8988T (cell line): ENCODE data around the gene SHISA6.

ENCODE experiments used
- DNase-seq: peaks from one replicate; pipeline ENCODE4 v3.0.0; 2011

Gene SHISA6

DNA sequence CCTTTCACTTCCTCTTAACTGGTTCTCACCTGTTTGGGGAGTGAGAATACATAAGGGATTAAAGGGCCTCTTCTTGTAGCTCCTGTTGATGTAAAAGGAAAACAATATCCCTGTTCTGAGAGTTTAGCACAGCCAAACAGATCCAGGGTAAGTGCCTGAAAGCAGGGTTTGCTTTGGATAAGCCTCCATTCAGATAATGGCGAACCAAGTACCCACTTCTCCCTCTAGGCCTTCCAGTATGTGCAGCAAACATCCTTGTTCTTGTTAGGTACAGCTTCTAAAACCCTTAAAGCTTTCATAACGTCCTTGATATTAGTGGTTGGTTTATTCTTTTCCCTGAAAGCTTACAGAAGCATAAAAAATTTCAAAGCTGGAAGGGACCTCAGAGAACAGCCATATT lies 226.6 kb downstream of the SHISA6 start:
- no peak for DNase-seq

DNA sequence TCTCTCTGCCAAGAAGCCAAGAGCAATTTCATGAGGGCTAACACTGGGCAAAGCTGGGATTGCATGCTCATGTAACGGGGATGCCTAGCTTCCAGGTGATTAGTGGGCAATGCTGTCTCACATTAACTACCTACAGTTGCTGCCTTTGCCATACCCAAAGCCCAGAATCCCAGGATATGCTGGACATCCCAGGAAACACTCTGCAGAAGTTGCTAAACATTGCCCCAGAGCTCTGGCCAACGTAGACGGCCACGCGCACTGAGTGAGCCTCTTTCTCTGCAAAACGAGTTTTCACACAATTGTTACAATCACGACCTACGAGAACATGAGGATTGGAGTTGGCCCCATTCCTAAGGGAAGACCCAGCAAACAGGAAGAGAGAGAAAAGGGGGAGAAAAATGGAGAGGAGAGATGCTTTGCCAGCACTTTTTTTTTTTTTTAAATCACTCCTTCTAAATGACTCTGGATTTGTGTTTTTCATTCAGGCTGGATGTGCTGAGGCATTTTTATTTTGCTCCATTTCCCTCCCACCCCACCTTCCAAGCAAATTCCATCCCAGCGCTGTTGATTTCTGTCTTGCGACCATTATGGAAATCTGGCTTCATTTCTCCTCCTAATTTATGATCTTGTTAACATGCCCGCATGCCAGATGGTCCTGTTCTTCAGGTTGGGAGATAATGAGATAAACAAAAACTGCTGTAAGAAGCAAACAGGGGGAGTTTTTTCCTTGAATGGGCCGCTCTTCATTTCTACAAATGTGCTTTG lies 244.5 kb downstream of the SHISA6 start:
- no peak for DNase-seq

DNA sequence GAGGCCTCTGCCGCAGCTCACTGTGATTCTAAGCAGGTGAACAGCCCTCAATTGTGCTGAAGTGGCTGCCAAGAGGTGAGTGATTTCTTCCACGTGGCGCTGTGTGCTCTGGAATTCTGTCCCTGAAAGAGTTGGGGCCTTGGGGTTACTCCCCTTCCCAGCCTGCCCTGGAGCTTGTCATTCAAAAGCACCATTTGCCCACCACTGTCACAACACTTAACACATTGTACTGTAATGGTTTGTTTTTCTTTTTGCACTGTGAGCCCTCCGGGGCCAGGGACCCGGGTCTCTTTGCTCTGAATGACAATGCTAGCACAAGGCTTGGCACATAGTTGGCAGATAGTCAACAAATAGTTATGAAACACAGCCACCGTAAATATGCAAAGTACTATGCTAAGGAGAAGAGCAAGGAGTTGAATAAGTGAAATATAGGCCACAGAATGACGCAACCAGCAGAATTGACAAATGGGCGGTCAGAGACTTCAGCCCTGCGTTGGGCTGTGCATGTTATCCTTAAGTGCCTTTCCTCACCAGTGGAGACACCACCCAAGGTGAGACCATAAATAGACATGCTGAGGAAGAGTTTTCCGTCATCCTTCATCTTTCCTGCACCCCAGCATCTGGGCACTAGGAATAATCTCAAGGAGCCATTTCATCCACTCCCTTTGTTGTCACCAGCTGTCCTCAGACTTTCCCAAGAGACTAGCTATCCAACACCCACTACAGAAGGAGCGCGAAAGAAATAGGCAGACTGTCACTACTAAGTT lies 245.3 kb downstream of the SHISA6 start:
- no peak for DNase-seq

DNA sequence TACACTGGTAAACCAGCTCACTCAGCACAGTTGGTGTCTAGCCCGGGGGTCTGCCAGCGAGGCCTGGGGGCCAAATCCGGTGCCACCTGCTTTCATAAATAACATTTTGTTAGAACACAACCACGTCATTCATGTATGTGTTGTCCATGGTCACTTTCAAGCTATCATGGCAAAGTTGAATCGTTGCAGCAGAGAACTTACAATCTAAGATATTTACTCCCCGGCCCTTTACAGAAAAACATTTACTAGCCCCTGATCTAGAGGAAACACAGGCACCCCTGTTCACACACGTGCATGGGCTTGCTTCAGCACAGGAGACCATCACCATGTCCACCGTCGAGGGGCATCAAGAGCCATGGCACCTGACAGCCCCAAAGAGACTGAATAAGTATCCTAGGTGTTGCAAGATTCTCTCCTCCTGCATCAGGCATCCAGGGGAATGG lies 245.9 kb downstream of the SHISA6 start:
- no peak for DNase-seq

GRCh38 chr17:11487469-11487868 lies 246.5 kb downstream of the SHISA6 start:
- no peak for DNase-seq

- no peak for DNase-seq
These were observed 247.4 kb downstream of the SHISA6 start for GRCh38 chr17:11488407-11488806.

DNA sequence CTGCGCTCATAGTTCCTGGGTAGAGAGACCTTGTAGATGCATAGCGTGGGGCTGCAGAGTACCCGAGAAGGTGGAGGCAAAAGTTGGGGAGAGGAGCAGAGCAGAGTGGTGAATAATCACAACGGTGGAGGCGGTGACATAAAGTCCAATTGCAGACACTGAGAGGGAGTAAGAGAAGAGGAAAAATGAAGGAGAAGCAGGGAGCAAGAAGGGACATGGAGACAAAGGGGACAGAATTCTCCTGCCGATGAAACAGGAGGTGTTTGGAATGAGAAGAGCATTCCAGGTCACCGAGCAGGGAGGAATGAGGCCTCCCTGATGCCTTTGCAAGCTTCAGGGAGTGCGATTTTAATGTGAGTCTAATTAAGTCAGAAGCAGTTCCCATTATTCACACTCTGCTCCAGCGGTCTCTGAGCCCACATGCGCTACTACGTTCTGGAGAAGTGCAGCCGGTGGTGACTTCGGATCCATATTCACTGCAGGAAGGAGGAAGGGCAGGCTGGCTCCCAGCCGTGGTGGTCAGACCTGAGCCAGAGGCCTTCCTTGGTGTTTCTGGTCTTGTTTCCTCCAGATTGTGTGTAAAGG lies 249.2 kb downstream of the SHISA6 start:
- no peak for DNase-seq

GRCh38 chr17:11492511-11492910 lies 251.5 kb downstream of the SHISA6 start:
- no peak for DNase-seq

DNA sequence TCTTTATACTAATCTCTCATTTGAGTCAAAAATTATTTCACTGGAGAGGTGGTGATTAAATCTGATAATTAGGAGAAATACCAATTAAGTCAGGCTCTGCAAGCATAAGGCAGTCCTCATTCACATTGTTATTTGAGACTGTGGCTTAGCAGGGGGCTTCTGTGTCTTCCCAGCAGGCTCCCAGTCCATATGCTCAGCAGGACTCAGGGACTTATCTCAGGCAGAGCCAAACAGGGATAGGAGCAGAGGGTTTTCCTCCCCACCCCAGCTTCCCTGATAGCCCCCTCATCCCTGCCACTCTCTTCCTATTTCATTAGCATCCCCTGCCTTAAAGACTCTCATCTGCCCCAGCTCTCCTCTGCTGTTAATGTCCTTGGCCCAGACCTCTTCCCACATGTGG lies 252.9 kb downstream of the SHISA6 start:
- no peak for DNase-seq

DNA sequence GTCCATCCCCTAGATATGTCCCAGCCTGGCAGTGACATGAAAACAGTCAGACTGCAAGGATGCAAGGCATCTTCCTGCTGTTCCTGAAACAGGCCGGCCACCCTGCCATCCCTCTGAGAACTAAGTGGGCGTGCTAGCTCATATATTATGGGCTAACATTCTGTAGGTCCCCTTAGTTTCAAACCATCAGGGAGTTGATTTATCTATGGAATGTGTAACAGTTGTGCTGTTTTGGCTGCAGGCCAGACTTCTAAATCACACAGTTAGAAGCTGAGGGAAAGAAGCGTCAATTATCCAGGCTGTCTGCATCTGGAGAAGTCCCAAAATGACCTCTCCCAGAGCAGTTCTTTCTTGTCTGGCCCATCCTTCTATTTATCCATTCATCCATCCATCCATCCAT lies 254.6 kb downstream of the SHISA6 start:
- no peak for DNase-seq

GRCh38 chr17:11499881-11500280 lies 258.9 kb downstream of the SHISA6 start:
- no peak for DNase-seq

GRCh38 chr17:11503308-11504035 lies 262.5 kb downstream of the SHISA6 start:
- no peak for DNase-seq

GRCh38 chr17:11506635-11507034 lies 265.6 kb downstream of the SHISA6 start:
- DNase-seq: no peak

DNA sequence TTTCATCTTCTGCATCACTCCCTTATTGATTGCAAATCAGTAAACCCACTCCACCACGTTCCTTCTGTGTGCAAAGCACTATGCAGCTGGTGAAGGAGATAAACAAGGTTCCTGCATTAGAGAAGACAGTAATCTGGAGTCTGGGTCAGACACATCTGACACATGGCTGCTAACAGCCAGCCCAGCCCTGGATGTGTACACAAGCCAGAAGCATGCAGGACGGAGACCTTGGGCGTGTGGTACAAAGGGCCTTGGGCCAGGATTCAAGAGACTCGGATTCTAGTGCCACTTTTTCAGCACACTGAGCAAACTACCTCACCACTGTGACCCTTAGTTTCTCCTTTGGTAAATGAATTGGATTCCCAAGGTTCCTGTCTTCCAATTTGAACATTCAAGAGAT lies 270.7 kb downstream of the SHISA6 start:
- no peak for DNase-seq

GRCh38 chr17:11514565-11514964 lies 273.6 kb downstream of the SHISA6 start:
- DNase-seq: no peak

DNA sequence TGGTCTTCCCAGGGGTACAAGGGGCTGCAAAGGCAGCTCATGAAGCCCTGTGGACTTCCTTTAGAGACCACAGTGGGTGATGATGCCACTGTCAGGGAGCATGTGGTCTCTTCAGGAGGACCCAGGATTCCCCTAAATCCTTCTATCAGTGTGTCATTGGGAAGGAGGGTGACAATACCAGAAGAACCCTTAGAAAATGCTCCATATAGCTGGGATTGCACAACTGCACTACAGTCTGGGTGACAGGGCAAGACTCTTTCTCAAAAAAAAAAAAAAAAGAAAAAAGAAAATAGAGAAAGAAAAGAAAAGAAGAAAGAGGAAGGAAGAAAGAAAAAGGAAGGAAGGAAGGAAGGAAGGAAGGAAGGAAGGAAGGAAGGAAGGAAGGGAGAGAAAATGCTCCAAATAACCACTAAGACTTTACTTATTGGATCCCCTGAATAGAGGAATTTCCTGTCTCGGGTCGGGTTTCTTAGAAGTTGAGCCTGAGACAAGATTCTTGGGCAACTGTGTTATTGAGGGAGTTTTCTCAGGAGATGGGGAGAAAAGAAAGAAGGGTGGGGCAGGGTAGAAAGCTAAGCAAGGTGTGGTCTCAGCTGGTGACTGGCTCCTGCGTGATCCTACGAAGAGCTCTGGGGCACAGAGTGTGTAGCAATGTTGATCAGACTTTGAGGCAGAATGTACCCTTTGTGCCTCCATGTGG lies 274.1 kb downstream of the SHISA6 start:
- DNase-seq: no peak

DNA sequence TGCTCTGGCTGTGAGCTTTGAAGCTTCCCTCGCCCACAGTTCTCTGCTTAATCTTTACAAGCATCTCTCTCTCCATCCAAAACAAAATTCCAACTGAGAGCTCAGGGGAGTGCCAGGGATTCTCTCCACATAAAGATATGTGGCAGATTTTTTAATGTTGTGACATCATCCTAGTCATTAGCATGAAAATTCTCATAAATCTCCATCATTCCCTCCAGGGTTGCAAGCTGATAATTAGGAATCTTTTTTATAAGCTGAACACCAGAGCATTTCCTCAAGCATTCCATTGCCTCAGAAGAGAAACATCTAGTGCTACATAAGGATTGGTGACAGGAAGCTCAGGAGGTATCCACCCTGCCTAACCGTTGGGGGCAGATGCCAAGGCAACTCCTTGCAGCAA lies 274.9 kb downstream of the SHISA6 start:
- DNase-seq: no peak

GRCh38 chr17:11535231-11535630 lies 294.2 kb downstream of the SHISA6 start:
- DNase-seq: no peak

DNA sequence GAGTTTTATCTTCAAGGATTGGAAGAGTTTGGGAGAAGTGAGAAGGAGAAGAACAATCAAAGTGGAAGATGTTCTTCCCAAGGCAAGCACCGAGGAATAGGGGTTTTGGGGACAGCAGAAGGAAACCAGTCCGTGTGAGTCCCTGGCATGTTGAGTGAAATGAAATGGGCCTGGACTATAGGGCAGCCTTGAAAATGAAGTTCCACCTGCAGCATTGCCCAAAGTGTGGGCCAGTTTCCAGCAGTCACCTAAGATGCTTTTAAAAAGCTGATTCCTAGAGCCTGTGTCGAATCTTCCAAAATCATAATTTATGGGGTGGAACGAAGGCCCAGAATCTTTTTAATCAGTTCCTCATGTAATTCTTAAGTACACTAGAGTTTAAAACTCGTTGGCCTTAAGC lies 297.4 kb downstream of the SHISA6 start:
- no peak for DNase-seq

DNA sequence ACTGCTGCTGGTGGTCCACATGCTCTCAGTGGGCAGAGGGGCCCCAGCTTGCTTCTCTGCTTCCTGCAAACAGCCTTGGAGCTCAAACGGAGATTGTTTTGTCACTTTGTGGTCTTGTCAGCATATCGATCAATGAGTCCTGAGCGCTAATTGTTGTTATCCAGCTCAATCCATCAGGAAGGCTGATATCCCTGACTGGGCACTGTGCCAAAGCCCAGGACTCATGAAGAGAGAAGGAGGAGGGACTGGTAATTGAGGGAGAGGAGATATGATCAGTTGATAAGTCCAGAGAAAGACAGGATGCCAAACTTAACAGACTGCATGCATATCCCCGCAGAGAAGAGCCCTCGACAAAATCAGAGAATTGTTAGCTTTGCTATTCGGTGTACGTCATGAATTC lies 298.6 kb downstream of the SHISA6 start:
- DNase-seq: no peak

DNA sequence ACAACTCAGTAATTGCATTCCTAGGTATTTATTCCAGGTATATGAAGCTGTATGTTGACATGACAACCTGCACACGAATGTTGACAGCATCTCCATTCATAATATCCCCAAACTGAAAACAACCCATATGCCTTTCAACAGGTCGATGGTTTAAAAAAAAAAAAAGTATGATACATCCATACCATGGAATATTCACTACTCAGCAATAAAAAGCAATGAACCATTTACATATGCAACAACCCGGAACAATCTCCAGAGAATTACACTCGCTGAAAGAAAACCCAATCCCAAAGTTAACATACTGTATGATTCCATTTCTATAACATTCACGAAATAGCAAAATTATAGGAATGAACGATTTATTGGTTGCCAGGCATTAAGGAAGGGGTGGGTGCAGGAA lies 304.0 kb downstream of the SHISA6 start:
- no peak for DNase-seq

GRCh38 chr17:11545696-11546095 lies 304.7 kb downstream of the SHISA6 start:
- no peak for DNase-seq

- DNase-seq: no peak
These were observed 306.8 kb downstream of the SHISA6 start for GRCh38 chr17:11547853-11548252.
